HEK293T (cell line): ENCODE results near the gene AGPAT2.
"Not testable (repeated sequence)": the region's sequence is repeated elsewhere in the genome, so short reads cannot be mapped to it uniquely, and the experiment has no call there.

Experiments used
- CTCF ChIA-PET: fragments of 350-600 bp; formaldehyde crosslinking; extraction: SDS; loops from one replicate; lab custom pipeline; 2021; ENCODE audit warnings: antibody characterized with exemption, inconsistent platforms; lab: Yijun Ruan, JAX
- POLR2A ChIA-PET: fragments of 350-600 bp; formaldehyde crosslinking; extraction: SDS; loops from one replicate; lab custom pipeline; 2020; ENCODE audit warnings: antibody characterized with exemption, inconsistent platforms; lab: Yijun Ruan, JAX
- DNase-seq: peaks from one replicate; pipeline ENCODE4 v3.0.0; 2012; ENCODE audit warnings: mixed read lengths; ENCODE audit errors: extremely low spot score
- ARNT ChIP-seq: fragments of 450-650 bp; IDR thresholded peaks from 2 replicates; pipeline ENCODE4 v1.6.1; 2017; ENCODE audit warnings: mild to moderate bottlenecking
- BHLHE40 ChIP-seq: fragments of 450-650 bp; IDR thresholded peaks from 2 replicates; pipeline ENCODE4 v1.6.1; 2016; ENCODE audit warnings: mild to moderate bottlenecking, moderate library complexity, borderline replicate concordance
- CTBP1 ChIP-seq: fragments of 450-650 bp; IDR thresholded peaks from 2 replicates; pipeline ENCODE4 v1.6.1; 2016; ENCODE audit warnings: borderline replicate concordance
- ELF4 ChIP-seq: fragments of 450-650 bp; IDR thresholded peaks from 2 replicates; pipeline ENCODE4 v1.6.1; 2017; ENCODE audit warnings: antibody characterized with exemption
- FOXA1 ChIP-seq: fragments of 450-650 bp; IDR thresholded peaks from 2 replicates; pipeline ENCODE4 v1.6.1; 2016; ENCODE audit warnings: mild to moderate bottlenecking
- FOXK2 ChIP-seq: fragments of 450-650 bp; IDR thresholded peaks from 2 replicates; pipeline ENCODE4 v1.6.1; 2016; ENCODE audit warnings: mild to moderate bottlenecking
- FOXM1 ChIP-seq: fragments of 450-650 bp; IDR thresholded peaks from 2 replicates; pipeline ENCODE4 v1.6.1; 2017; ENCODE audit warnings: mild to moderate bottlenecking, borderline replicate concordance
- HDGF ChIP-seq: fragments of 450-650 bp; IDR thresholded peaks from 2 replicates; pipeline ENCODE4 v1.6.1; 2017; ENCODE audit warnings: antibody characterized with exemption, borderline replicate concordance
- L3MBTL2 ChIP-seq: fragments of 450-650 bp; conservative IDR thresholded peaks from 2 replicates; pipeline ENCODE4 v1.6.1; 2016; ENCODE audit warnings: mild to moderate bottlenecking
- LEF1 ChIP-seq: fragments of 450-650 bp; IDR thresholded peaks from 2 replicates; pipeline ENCODE4 v1.6.1; 2017; ENCODE audit warnings: mild to moderate bottlenecking, borderline replicate concordance
- NFRKB ChIP-seq: fragments of 450-650 bp; IDR thresholded peaks from 2 replicates; pipeline ENCODE4 v1.6.1; 2016; ENCODE audit warnings: mild to moderate bottlenecking, moderate library complexity
- PKNOX1 ChIP-seq: fragments of 450-650 bp; IDR thresholded peaks from 2 replicates; pipeline ENCODE4 v1.6.1; 2016
- SP1 ChIP-seq: fragments of 450-650 bp; IDR thresholded peaks from 2 replicates; pipeline ENCODE4 v1.6.1; 2017
- SUZ12 ChIP-seq: fragments of 450-650 bp; IDR thresholded peaks from 2 replicates; pipeline ENCODE4 v1.6.1; 2016; ENCODE audit warnings: mild to moderate bottlenecking
- TARDBP ChIP-seq: fragments of 450-650 bp; IDR thresholded peaks from 2 replicates; pipeline ENCODE4 v1.6.1; 2016
- ZNF384 ChIP-seq: fragments of 450-650 bp; IDR thresholded peaks from 2 replicates; pipeline ENCODE4 v1.6.1; 2016

Gene AGPAT2

GRCh38 chr9:136705564-136705963, 18.3 kb upstream of the AGPAT2 start:
- ChIA-PET CTCF (interaction anchor here (0.7 kb wide), 1 partner anchor 220 kb away, joined by 5 read pairs; no protein-coding TSS in a partner anchor), POLR2A (no interaction called here)
- TF ChIP-seq FOXM1 (no peak), PKNOX1 (no peak), SP1 (no peak), ELF4 (no peak), NFRKB (no peak), TARDBP (no peak), L3MBTL2 (no peak), HDGF (no peak), CTBP1 (no peak)
- DNase-seq, result no peak

DNA sequence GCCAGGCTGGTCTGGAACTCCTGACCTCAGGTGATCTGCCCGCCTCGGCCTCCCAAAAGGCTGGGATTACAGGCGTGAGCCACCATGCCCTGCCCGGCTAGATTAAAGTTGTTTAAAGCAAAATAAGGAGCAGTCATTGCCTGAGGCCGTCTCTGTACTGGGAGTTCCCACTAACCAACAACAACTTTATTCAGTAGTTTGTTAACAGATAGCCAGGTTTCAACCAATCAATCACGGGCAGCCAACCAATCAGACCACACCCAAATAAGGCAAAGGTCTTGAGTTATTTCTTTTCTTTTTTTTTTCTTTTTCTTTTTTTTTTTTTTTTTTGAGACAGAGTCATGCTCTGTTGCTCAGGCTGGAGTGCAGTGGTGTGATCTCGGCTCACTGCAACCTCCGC, 17.5 kb upstream of the AGPAT2 start:
- CTCF ChIA-PET, result interaction anchor here (0.7 kb wide), 1 partner anchor 219 kb away, joined by 5 read pairs; no protein-coding TSS in a partner anchor
- DNase-seq, POLR2A ChIA-PET: not testable (repeated sequence)

DNA sequence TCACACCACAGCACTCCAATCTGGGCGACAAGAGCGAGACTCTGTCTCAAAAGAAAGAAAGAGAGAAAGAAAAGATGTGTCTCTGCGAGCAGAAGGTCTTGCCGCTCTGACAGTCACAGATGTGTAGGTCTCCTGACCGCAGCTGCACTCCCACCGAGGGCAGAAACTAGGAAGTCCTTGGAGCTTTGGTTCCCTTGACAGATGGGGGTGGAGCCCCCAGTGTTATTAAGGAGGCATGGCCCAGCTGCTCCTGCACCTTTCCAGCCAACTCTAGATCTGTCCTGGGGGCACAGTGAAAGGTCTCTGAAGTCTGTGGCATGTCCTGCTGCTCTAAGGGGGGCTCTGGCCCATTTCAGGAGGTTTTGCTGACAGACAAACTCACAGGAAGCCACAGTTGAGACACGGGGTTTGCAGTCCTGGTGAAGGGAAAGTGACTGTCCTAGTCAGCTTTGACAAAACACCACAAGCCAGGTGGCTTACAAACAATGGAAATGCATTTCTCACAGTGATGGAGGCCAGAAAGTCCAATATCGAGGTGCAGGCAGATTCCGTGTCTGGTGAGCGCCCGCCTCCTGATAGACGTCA, 16.1 kb upstream of the AGPAT2 start:
- no peak for DNase-seq
- ChIA-PET CTCF (no interaction called here), POLR2A (interaction anchor here (0.8 kb wide), 1 partner anchor 13 kb away, joined by 3 read pairs; no protein-coding TSS in a partner anchor)
- TF ChIP-seq FOXM1 (no peak), L3MBTL2 (no peak), LEF1 (no peak), SUZ12 (no peak), ARNT (no peak), BHLHE40 (no peak), SP1 (no peak), FOXK2 (no peak), ZNF384 (no peak), CTBP1 (no peak), PKNOX1 (no peak), FOXA1 (no peak), TARDBP (no peak), ELF4 (no peak), HDGF (no peak)

DNA sequence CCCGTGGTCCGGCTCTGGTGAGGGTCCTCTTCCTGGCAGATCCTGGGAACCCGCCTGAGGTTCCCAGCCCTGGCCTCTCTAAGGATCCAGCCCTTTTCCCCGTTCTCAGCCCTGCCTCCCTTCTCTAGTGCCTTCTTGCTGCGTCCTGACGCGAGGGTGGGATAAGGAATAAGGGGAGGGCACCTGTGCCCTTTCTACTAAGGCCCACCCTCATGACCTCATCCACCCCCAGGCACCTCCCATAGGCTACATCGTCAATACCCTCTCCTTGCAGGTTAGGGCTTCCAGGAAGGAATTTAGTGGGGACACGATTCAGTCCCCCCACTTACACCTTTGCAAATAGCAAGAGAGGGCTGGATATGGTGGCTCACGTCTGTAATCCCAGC, 14.4 kb upstream of the AGPAT2 start:
- ChIA-PET POLR2A (no interaction called here), CTCF (no interaction called here)
- no peak for DNase-seq
- no peak for TF ChIP-seq CTBP1
- TF ChIP-seq ELF4, result no peak
- no peak for TF ChIP-seq FOXK2
- no peak for TF ChIP-seq TARDBP
- TF ChIP-seq NFRKB, result no peak
- no peak for TF ChIP-seq LEF1
- no peak for TF ChIP-seq FOXM1
- TF ChIP-seq ARNT, result no peak
- no peak for TF ChIP-seq PKNOX1
- no peak for TF ChIP-seq ZNF384
- no peak for TF ChIP-seq L3MBTL2
- TF ChIP-seq BHLHE40, result no peak
- TF ChIP-seq FOXA1, result no peak
- TF ChIP-seq HDGF, result no peak
- TF ChIP-seq SP1, result no peak

DNA sequence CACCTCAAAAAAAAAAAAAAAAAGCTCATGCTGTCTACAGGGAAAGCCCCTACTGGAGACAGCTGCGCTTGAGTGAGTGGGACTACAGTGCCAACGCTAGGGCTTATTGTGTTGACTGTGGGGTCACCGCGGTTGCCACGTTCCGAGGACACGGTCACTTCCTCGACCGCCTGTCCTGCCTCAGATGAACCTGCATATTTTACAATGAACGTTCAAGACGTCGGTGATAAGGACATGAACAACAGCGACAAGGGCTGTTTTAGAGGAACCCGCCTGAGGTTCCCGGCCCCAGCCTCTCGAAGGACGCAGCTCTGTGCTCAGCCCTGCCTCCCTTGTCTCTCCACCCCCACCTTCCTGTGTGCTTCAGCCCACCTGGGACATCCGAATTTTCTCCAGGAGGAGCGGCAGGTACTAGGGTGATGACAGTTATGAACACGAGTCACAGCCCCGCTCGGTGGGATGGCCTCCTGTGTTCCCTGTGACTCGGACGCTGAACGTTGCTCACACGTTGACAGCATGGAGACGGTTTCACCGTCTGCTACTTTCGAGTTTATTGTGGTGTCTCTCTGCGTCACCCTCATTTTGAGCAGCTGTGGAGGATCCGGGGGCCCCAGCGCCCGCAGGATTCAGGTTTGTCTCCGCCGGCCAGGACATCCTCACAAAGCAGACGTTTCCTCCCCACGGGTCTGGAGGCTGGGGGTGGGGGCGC, 13.9 kb upstream of the AGPAT2 start:
- DNase-seq, result no peak
- CTCF ChIA-PET, result no interaction called here
- TF ChIP-seq FOXK2 (no peak), TARDBP (no peak), LEF1 (no peak), SP1 (no peak), ARNT (no peak), SUZ12 (no peak), NFRKB (no peak)
- POLR2A ChIA-PET, result no interaction called here

DNA sequence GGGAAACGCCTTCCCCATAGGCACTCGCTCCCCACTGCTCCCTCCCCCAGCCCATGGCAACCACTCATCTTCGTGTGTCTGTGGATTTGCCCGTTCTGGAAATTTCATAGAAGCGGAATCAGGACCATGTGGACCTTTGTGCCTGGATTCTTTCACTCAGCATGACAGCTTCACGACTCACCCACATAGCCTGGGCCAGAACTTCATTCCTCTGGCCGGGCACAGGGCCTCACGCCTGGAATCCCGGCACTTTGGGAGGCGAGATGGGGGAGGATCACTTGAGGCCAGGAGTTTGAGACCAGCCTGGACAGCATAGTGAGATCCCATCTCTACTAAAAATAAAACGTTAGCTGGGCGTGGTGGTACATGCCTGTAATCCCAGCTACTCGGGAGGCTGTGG, 13.0 kb upstream of the AGPAT2 start:
- ChIA-PET POLR2A (no interaction called here), CTCF (no interaction called here)
- TF ChIP-seq CTBP1 (no peak), HDGF (no peak), ARNT (no peak)
- no peak for DNase-seq
